ENCODE data around the gene ZNF419. TPM values are rescaled to one million over a fixed set of nuclear protein-coding genes. Genes with fewer than 3 reads are reported as not detected.

The ZNF419 gene
- polyA plus RNA-seq, 1 of the 3 experiments (the other 2 are of a cell fraction), result 7.8 TPM

- H3K9me3 ChIP-seq, result 0 out of 2 replicates have a peak, but pooled peaks cover 3% of the 10 kb centered on the region
- no peaks in the 10 kb centered on the region for H3K27me3 ChIP-seq (ENCODE audit: insufficient read depth)
- peaks cover 42% of the 10 kb centered on the region for H3K79me2 ChIP-seq (ENCODE audit: insufficient read depth)
- H3F3A ChIP-seq (replicated peaks; ENCODE audit: insufficient read depth), result no peaks in the 10 kb centered on the region
- peak within 1 kb of the TSS; percentile 83 to 97 for H3K4me3 ChIP-seq (ENCODE audit: low read depth in 2 of 2, low read length in 1 of 2)
- peak within 1 kb of the TSS; percentile 94 for H3K4me2 ChIP-seq
- peaks cover 16 to 20% of the 10 kb centered on the region in 2 experiments for H3K36me3 ChIP-seq (replicated peaks in 1 of 2; ENCODE audit: control insufficient read depth in 1 of 2, insufficient read depth in 2 of 2, low read length in 1 of 2)
- peaks cover 0 to 6% of the 10 kb centered on the region in 2 experiments; a peak in 1 of 4 replicates for H3K4me1 ChIP-seq (ENCODE audit: control insufficient read depth in 1 of 2, insufficient read depth in 2 of 2, low read depth in 1 of 2, low read length in 1 of 2)
- no peaks in the 10 kb centered on the region for H3K9me2 ChIP-seq
- peak within 1 kb of the TSS; percentile 85 for H3K9ac ChIP-seq
- CTCF ChIA-PET, result no interaction called here
- peak within 1 kb of the TSS; percentile 96 for H2AFZ ChIP-seq (ENCODE audit: low read depth)
- DNase-seq, result peak; percentile 92
- no peaks in the 10 kb centered on the region for H4K20me1 ChIP-seq (ENCODE audit: insufficient read depth)
- WGBS (ENCODE audit: low lambda C conversion rate), result 6% methylated on average over 24 of the region's 64 CpGs
- peak within 1 kb of the TSS; percentile 53 to 81; a peak in 3 of 4 replicates for H3K27ac ChIP-seq (ENCODE audit: low read depth in 2 of 2, low read length in 1 of 2)
- POLR2A ChIA-PET, result no interaction called here
- TF ChIP-seq MXI1 (IDR thresholded peaks at IDR 0.05; ENCODE audit: low read depth, low read length), result peak; percentile 87
- 0 out of 2 replicates have a peak, but pooled peaks have one; percentile 12 for TF ChIP-seq RCOR1 (IDR thresholded peaks at IDR 0.05; ENCODE audit: low read length)
- peak; percentile 89 for TF ChIP-seq GABPA (IDR thresholded peaks at IDR 0.05; ENCODE audit: low read depth)
- peak; percentile 88 for TF ChIP-seq MAX (IDR thresholded peaks at IDR 0.05; ENCODE audit: low read depth)
- TF ChIP-seq GATA2 (CRISPR knock-in tag; IDR thresholded peaks at IDR 0.05), result no peak
- TF ChIP-seq SIN3A (IDR thresholded peaks at IDR 0.05; ENCODE audit: borderline replicate concordance, low read depth, low read length), result 0 out of 2 replicates have a peak, but pooled peaks have one; percentile 38
- no peak for TF ChIP-seq FOSL2 (IDR thresholded peaks at IDR 0.05; ENCODE audit: borderline replicate concordance, low read depth)
- TF ChIP-seq YY1 (IDR thresholded peaks at IDR 0.05; ENCODE audit: low read depth), result peak; percentile 66; the same call in 1 of the 2 replicates
- peak; percentile 53; the same call in 1 of the 2 replicates for TF ChIP-seq NFIC (IDR thresholded peaks at IDR 0.05; ENCODE audit: borderline replicate concordance)
- 0 out of 2 replicates have a peak, but pooled peaks have one; percentile 4 for TF ChIP-seq SMC3 (IDR thresholded peaks at IDR 0.05; ENCODE audit: low read depth, low read length)
- TF ChIP-seq RXRA (IDR thresholded peaks at IDR 0.05; ENCODE audit: borderline replicate concordance, low read depth), result no peak
- peak; percentile 48; the same call in 1 of the 2 replicates for TF ChIP-seq NRF1 (IDR thresholded peaks at IDR 0.05; ENCODE audit: low read depth, low read length)
- TF ChIP-seq TAF1 (IDR thresholded peaks at IDR 0.05; ENCODE audit: borderline replicate concordance, low read depth, low read length), result peak; percentile 73
- peak; percentile 75 for TF ChIP-seq CHD2 (IDR thresholded peaks at IDR 0.05; ENCODE audit: low read length, partially characterized antibody)
- peak; percentile 79 for TF ChIP-seq ELF1 (IDR thresholded peaks at IDR 0.05)
- TF ChIP-seq FOXJ3 (CRISPR knock-in tag; IDR thresholded peaks at IDR 0.05), result no peak
Measured at GRCh38 chr19:57527136-57527881, 39.8 kb downstream of the ZNF419 start, which contains the start of gene ZNF549. ZNF549 (plus strand) TSS chr19:57527356; CDS start chr19:57527574, 218 bp downstream.

- DNase-seq, result no peak
- Histone ChIP-seq H3K9ac (no peak overlapping the region), H3K9me2 (no peaks in the 10 kb centered on the region), H4K20me1 (ENCODE audit: insufficient read depth) (no peaks in the 10 kb centered on the region), H3K27me3 (ENCODE audit: insufficient read depth) (no peaks in the 10 kb centered on the region), H3K4me3 (ENCODE audit: low read depth in 2 of 2, low read length in 1 of 2) (peak overlapping the region in 1 of 2 experiments; percentile 6; a peak in 1 of 4 replicates), H3K79me2 (ENCODE audit: insufficient read depth) (peaks cover 2% of the 10 kb centered on the region; the same call in 1 of the 2 replicates), H3K9me3 (peaks cover 36% of the 10 kb centered on the region), H3F3A (replicated peaks; ENCODE audit: insufficient read depth) (peaks cover 11% of the 10 kb centered on the region), H3K36me3 (replicated peaks in 1 of 2; ENCODE audit: control insufficient read depth in 1 of 2, insufficient read depth in 2 of 2, low read length in 1 of 2) (peaks cover 79 to 88% of the 10 kb centered on the region in 2 experiments), H2AFZ (ENCODE audit: low read depth) (no peak overlapping the region), H3K4me2 (no peak overlapping the region), H3K27ac (ENCODE audit: low read depth in 2 of 2, low read length in 1 of 2) (no peak overlapping the region), H3K4me1 (ENCODE audit: control insufficient read depth in 1 of 2, insufficient read depth in 2 of 2, low read depth in 1 of 2, low read length in 1 of 2) (no peaks in the 10 kb centered on the region)
- CTCF ChIA-PET, result no interaction called here
- POLR2A ChIA-PET, result no interaction called here
- no peak for TF ChIP-seq FOSL2 (IDR thresholded peaks at IDR 0.05; ENCODE audit: borderline replicate concordance, low read depth)
- TF ChIP-seq MXI1 (IDR thresholded peaks at IDR 0.05; ENCODE audit: low read depth, low read length), result no peak
- no peak for TF ChIP-seq TCF12 (IDR thresholded peaks at IDR 0.05)
- no peak for TF ChIP-seq GABPA (IDR thresholded peaks at IDR 0.05; ENCODE audit: low read depth)
- TF ChIP-seq SIN3A (IDR thresholded peaks at IDR 0.05; ENCODE audit: borderline replicate concordance, low read depth, low read length), result no peak
- no peak for TF ChIP-seq RXRA (IDR thresholded peaks at IDR 0.05; ENCODE audit: borderline replicate concordance, low read depth)
- no peak for TF ChIP-seq USF1 (IDR thresholded peaks at IDR 0.05; ENCODE audit: borderline replicate concordance, low read depth)
- no peak for TF ChIP-seq CHD2 (IDR thresholded peaks at IDR 0.05; ENCODE audit: low read length, partially characterized antibody)
- no peak for TF ChIP-seq NFIC (IDR thresholded peaks at IDR 0.05; ENCODE audit: borderline replicate concordance)
- no peak for TF ChIP-seq GATA2 (CRISPR knock-in tag; IDR thresholded peaks at IDR 0.05)
- no peak for TF ChIP-seq TAF1 (IDR thresholded peaks at IDR 0.05; ENCODE audit: borderline replicate concordance, low read depth, low read length)
- TF ChIP-seq MEF2A (IDR thresholded peaks at IDR 0.05; ENCODE audit: borderline replicate concordance, low read depth), result no peak
- no peak for TF ChIP-seq YY1 (IDR thresholded peaks at IDR 0.05; ENCODE audit: low read depth)
- no peak for TF ChIP-seq FOXJ3 (CRISPR knock-in tag; IDR thresholded peaks at IDR 0.05)
- TF ChIP-seq EP300 (IDR thresholded peaks at IDR 0.05; ENCODE audit: borderline replicate concordance in 1 of 2, low read depth in 1 of 2, low read length in 1 of 2), result no peak
- TF ChIP-seq NRF1 (IDR thresholded peaks at IDR 0.05; ENCODE audit: low read depth, low read length), result no peak
- no peak for TF ChIP-seq FOXM1 (IDR thresholded peaks at IDR 0.05; ENCODE audit: low read depth)
- no peak for TF ChIP-seq SMC3 (IDR thresholded peaks at IDR 0.05; ENCODE audit: low read depth, low read length)
- no peak for TF ChIP-seq ELF1 (IDR thresholded peaks at IDR 0.05)
- 94% methylated on average over 7 of the region's 7 CpGs for WGBS (ENCODE audit: low lambda C conversion rate)
Measured at GRCh38 chr19:57537953-57538547, 50.5 kb downstream of the ZNF419 start.

Data from SK-N-SH (cell line).